ENCODE data around the gene CECR2. TPM values are rescaled to one million over a fixed set of nuclear protein-coding genes. Genes with fewer than 3 reads are reported as not detected.

Gene CECR2
- total and polyA plus RNA-seq, 2 of the 8 experiments (the other 6 are each of a cell fraction or from before 2014, with no cell fraction given) = 18.3 to 123 TPM

DNA sequence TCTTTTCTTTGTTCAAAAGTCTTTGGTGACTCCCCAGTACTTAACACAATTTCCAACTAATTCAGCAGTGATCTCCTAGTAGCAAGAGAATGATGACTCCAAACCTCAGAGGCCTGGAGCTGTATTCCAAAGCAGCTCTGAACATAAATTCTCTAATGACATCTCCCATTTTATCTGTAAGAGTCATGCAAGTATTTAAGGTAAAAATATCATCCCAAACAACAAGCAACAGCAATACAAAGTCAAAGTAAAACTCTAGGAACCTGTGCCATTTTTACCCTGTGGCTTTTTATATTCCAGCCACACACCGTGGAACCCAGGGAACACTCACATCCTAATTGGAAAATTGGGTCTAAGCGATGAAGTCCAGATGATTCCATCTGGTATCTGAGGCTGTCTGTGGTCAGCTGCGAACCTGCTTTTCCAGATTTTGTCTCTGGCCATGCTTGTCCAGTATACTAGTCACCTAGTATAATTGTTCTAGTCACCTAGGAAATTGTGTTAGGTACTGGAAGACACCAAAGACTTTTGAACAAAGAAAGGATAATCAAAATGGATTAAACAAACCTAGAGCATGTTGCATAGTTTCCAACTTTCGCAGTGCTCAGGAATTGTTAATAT lies 101.7 kb downstream of the CECR2 start:
- Histone ChIP-seq H3K79me1 (ENCODE audit: low read depth, low read length) (peaks cover 13% of the 10 kb centered on the region), H4K20me1 (replicated peaks in 1 of 2; ENCODE audit: control insufficient read depth in 1 of 2, insufficient read depth in 2 of 2, low read length in 2 of 2) (peaks cover 30 to 37% of the 10 kb centered on the region in 2 experiments), H3K14ac (ENCODE audit: insufficient read length) (no peak overlapping the region), H3K4me3 (ENCODE audit: extremely low read depth in 1 of 4, insufficient read depth in 2 of 4, low read depth in 3 of 4, low read length in 4 of 4) (no peak overlapping the region), H3K9ac (replicated peaks in 1 of 4; ENCODE audit: extremely low read depth in 1 of 4, low read depth in 3 of 4, low read length in 3 of 4) (no peak overlapping the region), H3K56ac (replicated peaks; ENCODE audit: insufficient read length, low read depth, low read length) (no peak overlapping the region), H4K8ac (ENCODE audit: extremely low read depth, insufficient read depth, low read length) (no peak overlapping the region), H4K5ac (ENCODE audit: insufficient read length, low read depth, low read length) (no peak overlapping the region), H2BK15ac (ENCODE audit: low read length) (no peak overlapping the region), H2BK5ac (ENCODE audit: low read depth, low read length) (no peak overlapping the region), H3K23ac (ENCODE audit: insufficient read length) (no peak overlapping the region), H2AFZ (ENCODE audit: low read length) (no peak overlapping the region), H3K36me3 (ENCODE audit: control insufficient read depth in 2 of 4, insufficient read depth in 4 of 4, low read length in 3 of 4) (no peaks in the 10 kb centered on the region; a peak in 1 of 8 replicates), H2BK120ac (replicated peaks; ENCODE audit: low read depth, low read length) (no peak overlapping the region), H2BK12ac (ENCODE audit: low read depth, low read length) (no peak overlapping the region), H3K4me2 (ENCODE audit: insufficient read depth in 1 of 2, low read depth in 2 of 2, low read length in 2 of 2) (no peak overlapping the region), H3K23me2 (ENCODE audit: low read depth, low read length) (no peaks in the 10 kb centered on the region), H4K91ac (replicated peaks; ENCODE audit: insufficient read length, low read length) (no peak overlapping the region), H3K4ac (replicated peaks; ENCODE audit: insufficient read length, low read depth, low read length) (no peak overlapping the region), H3K18ac (ENCODE audit: extremely low read depth, low read length) (no peak overlapping the region), H2BK20ac (ENCODE audit: low read length) (no peak overlapping the region), H2AK5ac (ENCODE audit: low read depth, low read length) (no peak overlapping the region), H3K79me2 (ENCODE audit: control insufficient read depth in 1 of 2, insufficient read depth in 2 of 2, low read length in 2 of 2) (peaks cover 40 to 99% of the 10 kb centered on the region in 2 experiments), H3K27ac (ENCODE audit: low read depth, low read length) (no peak overlapping the region), H3K9me3 (ENCODE audit: insufficient read depth in 2 of 2, low read depth in 1 of 2, low read length in 1 of 2) (no peaks in the 10 kb centered on the region), H3K27me3 (replicated peaks in 1 of 4; ENCODE audit: control insufficient read depth in 3 of 4, extremely low read depth in 1 of 4, insufficient read depth in 3 of 4, low read length in 3 of 4) (no peaks in the 10 kb centered on the region), H3K4me1 (replicated peaks in 1 of 4; ENCODE audit: control insufficient read depth in 3 of 4, insufficient read depth in 4 of 4, low read length in 3 of 4) (peaks cover 4 to 23% (median 18%) of the 10 kb centered on the region in 4 experiments)
- no peak for DNase-seq (ENCODE audit: low read depth in 1 of 2, low spot score in 2 of 2)
- POLR2A ChIA-PET (ENCODE audit: partially characterized antibody) = interaction anchor here (0.6 kb wide), 1 partner anchor 606 kb away, joined by 4 read pairs; no protein-coding TSS in a partner anchor
- no peak for FAIRE-seq
- WGBS, 2 experiments (ENCODE audit: extremely low coverage in 1 of 2, insufficient coverage in 1 of 2, insufficient read length in 1 of 2, insufficient replicate concordance in 2 of 2, low coverage in 1 of 2, low lambda C conversion rate in 2 of 2, missing lambda C conversion rate in 1 of 2) = 92% methylated on average over 4 of the region's 4 CpGs; no CpG with 5 or more reads in 1 of the 2 experiments
- CTCF ChIA-PET (ENCODE audit: partially characterized antibody) = interaction anchor here (0.8 kb wide), 1 partner anchor 10 kb away, joined by 4 read pairs; no protein-coding TSS in a partner anchor
- TF ChIP-seq SP4 (IDR thresholded peaks at IDR 0.05; ENCODE audit: low read length) (no peak), CHD1 (IDR thresholded peaks at IDR 0.05; ENCODE audit: low read depth, low read length) (no peak), SIN3A (conservative IDR thresholded peaks at IDR 0.05 in 1 of 2, IDR thresholded peaks at IDR 0.05 in 1 of 2; ENCODE audit: low read depth in 1 of 2, low read length in 2 of 2) (no peak), JUND (IDR thresholded peaks at IDR 0.05; ENCODE audit: low read length) (no peak), YY1 (IDR thresholded peaks at IDR 0.05; ENCODE audit: low read depth, low read length) (no peak), JUN (IDR thresholded peaks at IDR 0.05; ENCODE audit: low read depth, low read length) (no peak), RNF2 (IDR thresholded peaks at IDR 0.05; ENCODE audit: borderline replicate concordance, low read depth, low read length, missing control alignments, poor library complexity, severe bottlenecking) (no peak), TCF12 (IDR thresholded peaks at IDR 0.05; ENCODE audit: low read depth, low read length) (no peak), BRCA1 (IDR thresholded peaks at IDR 0.05; ENCODE audit: low read depth, low read length) (no peak), SP1 (IDR thresholded peaks at IDR 0.05; ENCODE audit: low read depth, low read length) (no peak)
- TF ChIP-seq, protein P1, sequence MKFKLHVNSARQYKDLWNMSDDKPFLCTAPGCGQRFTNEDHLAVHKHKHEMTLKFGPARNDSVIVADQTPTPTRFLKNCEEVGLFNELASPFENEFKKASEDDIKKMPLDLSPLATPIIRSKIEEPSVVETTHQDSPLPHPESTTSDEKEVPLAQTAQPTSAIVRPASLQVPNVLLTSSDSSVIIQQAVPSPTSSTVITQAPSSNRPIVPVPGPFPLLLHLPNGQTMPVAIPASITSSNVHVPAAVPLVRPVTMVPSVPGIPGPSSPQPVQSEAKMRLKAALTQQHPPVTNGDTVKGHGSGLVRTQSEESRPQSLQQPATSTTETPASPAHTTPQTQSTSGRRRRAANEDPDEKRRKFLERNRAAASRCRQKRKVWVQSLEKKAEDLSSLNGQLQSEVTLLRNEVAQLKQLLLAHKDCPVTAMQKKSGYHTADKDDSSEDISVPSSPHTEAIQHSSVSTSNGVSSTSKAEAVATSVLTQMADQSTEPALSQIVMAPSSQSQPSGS (IDR thresholded peaks at IDR 0.05; ENCODE audit: low read length) = no peak
- TF ChIP-seq, protein P2, sequence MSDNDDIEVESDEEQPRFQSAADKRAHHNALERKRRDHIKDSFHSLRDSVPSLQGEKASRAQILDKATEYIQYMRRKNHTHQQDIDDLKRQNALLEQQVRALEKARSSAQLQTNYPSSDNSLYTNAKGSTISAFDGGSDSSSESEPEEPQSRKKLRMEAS (IDR thresholded peaks at IDR 0.05) = no peak
